Measurements from ENCODE around the gene FMN1.

DNA sequence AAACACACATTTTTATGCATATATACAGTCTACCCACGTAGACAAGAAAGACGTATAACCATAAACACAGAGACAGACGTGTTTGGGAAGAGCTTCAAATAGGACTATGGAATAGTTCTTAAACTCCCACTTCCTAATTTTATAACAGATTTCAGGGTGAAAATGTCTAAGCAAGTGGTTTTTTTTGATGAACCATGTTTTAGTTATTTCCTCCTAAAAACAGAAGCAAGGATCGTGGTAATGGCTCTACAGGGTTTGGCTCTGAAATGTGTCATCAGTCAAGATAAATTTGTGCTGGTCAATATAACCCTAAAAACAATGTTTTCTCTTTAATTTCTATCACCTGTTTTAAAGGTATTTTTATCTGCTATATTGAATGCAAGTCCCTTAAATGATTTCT, 58.2 kb downstream of the FMN1 start:
- TF ChIP-seq CTCF (IDR thresholded peaks at IDR 0.05) (no peak), EP300 (IDR thresholded peaks at IDR 0.05) (no peak), POLR2AphosphoS5 (IDR thresholded peaks at IDR 0.05) (no peak)
